Activated CD8-positive, alpha-beta memory T cell treated with anti-CD3 and anti-CD28 coated beads, Interleukin-2, amount 50 U/mL, for 1 hour (primary cell): ENCODE results near the gene LTBP3.

Experiments
- DNase-seq: peaks from one replicate; pipeline ENCODE4 v3.0.0-alpha.2; 2020; ENCODE audit errors: extremely low read depth

Gene LTBP3

GRCh38 chr11:65585396-65586246 lies 27.5 kb upstream of the LTBP3 start:
- no peak for DNase-seq

- DNase-seq = no peak
Observed at GRCh38 chr11:65584723-65585171, 26.6 kb upstream of the LTBP3 start.

GRCh38 chr11:65584106-65584505 lies 25.9 kb upstream of the LTBP3 start:
- no peak for DNase-seq

GRCh38 chr11:65583589-65583988 lies 25.4 kb upstream of the LTBP3 start:
- DNase-seq = no peak

GRCh38 chr11:65581928-65582327 lies 23.8 kb upstream of the LTBP3 start:
- no peak for DNase-seq

GRCh38 chr11:65580756-65581155 lies 22.6 kb upstream of the LTBP3 start:
- no peak for DNase-seq

- DNase-seq = no peak
Observed at GRCh38 chr11:65580031-65580692, 22.0 kb upstream of the LTBP3 start.

- no peak for DNase-seq
Observed at GRCh38 chr11:65579291-65579690, 21.1 kb upstream of the LTBP3 start.

- no peak for DNase-seq
Observed at GRCh38 chr11:65578667-65579066, 20.5 kb upstream of the LTBP3 start.

- no peak for DNase-seq
Observed at GRCh38 chr11:65578134-65578533, 20.0 kb upstream of the LTBP3 start.

- DNase-seq = no peak
Observed at GRCh38 chr11:65577756-65578109, 19.6 kb upstream of the LTBP3 start.

- DNase-seq = no peak
Observed at GRCh38 chr11:65576867-65577755, 19.0 kb upstream of the LTBP3 start.

- no peak for DNase-seq
Observed at GRCh38 chr11:65576232-65576866, 18.2 kb upstream of the LTBP3 start.

GRCh38 chr11:65575568-65576231 lies 17.5 kb upstream of the LTBP3 start, which contains the start of gene EHBP1L1:
Gene EHBP1L1, plus strand, starts transcription at chr11:65576053. Its CDS starts 250 bp downstream, at chr11:65576303.
- no peak for DNase-seq

GRCh38 chr11:65574811-65575567 lies 16.8 kb upstream of the LTBP3 start:
- no peak for DNase-seq

- no peak for DNase-seq
Observed at GRCh38 chr11:65574109-65574810, 16.1 kb upstream of the LTBP3 start.

GRCh38 chr11:65573391-65574079 lies 15.4 kb upstream of the LTBP3 start:
- no peak for DNase-seq

GRCh38 chr11:65572356-65573051 lies 14.3 kb upstream of the LTBP3 start, which contains the start of gene FAM89B:
Gene FAM89B, plus strand, starts transcription at chr11:65572538. Its CDS starts 132 bp downstream, at chr11:65572670.
- peak; percentile 73 for DNase-seq
